Islet precursor cell (in vitro differentiated cells): ENCODE data around the gene PCNP.
"Not testable (repeated sequence)": the region's sequence is repeated elsewhere in the genome, so short reads cannot be mapped to it uniquely, and the experiment has no call there.

Source experiments
- DNase-seq: peaks from one replicate; pipeline ENCODE4 v3.0.0-alpha.2; 2018

Gene PCNP

GRCh38 chr3:101573449-101574387, at the start of gene PCNP:
Gene PCNP (plus strand): TSS chr3:101574180. CDS start chr3:101574216, 36 bp downstream.
- peak; percentile 99 for DNase-seq

GRCh38 chr3:101527441-101527840, 46.5 kb upstream of the PCNP start:
- no peak for DNase-seq

- no peak for DNase-seq
These were observed 46.1 kb upstream of the PCNP start for GRCh38 chr3:101527906-101528305.

- DNase-seq: peak; percentile 55
These were observed 43.9 kb upstream of the PCNP start for GRCh38 chr3:101529816-101530685.

GRCh38 chr3:101530686-101531047, 43.3 kb upstream of the PCNP start:
- no peak for DNase-seq

- no peak for DNase-seq
These were observed 42.4 kb upstream of the PCNP start for GRCh38 chr3:101531473-101532086.

GRCh38 chr3:101532783-101533602, 41.0 kb upstream of the PCNP start:
- no peak for DNase-seq

- no peak for DNase-seq
These were observed 40.4 kb upstream of the PCNP start for GRCh38 chr3:101533603-101533968.

- no peak for DNase-seq
These were observed 38.8 kb upstream of the PCNP start for GRCh38 chr3:101535221-101535620.

GRCh38 chr3:101536266-101536665, 37.7 kb upstream of the PCNP start:
- DNase-seq: no peak

GRCh38 chr3:101536955-101537354, 37.0 kb upstream of the PCNP start:
- not testable (repeated sequence) for DNase-seq

GRCh38 chr3:101542957-101543356, 31.0 kb upstream of the PCNP start:
- DNase-seq: no peak

GRCh38 chr3:101544161-101544850, 29.7 kb upstream of the PCNP start:
- no peak for DNase-seq

- no peak for DNase-seq
These were observed 25.4 kb upstream of the PCNP start for GRCh38 chr3:101548527-101549105.

GRCh38 chr3:101549473-101549872, 24.5 kb upstream of the PCNP start:
- no peak for DNase-seq

GRCh38 chr3:101551359-101552081, 22.5 kb upstream of the PCNP start:
- DNase-seq: not testable (repeated sequence)

GRCh38 chr3:101553381-101553780, 20.6 kb upstream of the PCNP start:
- not testable (repeated sequence) for DNase-seq

- no peak for DNase-seq
These were observed 17.9 kb upstream of the PCNP start for GRCh38 chr3:101556064-101556463.

GRCh38 chr3:101561630-101562328, 12.2 kb upstream of the PCNP start, which contains the start of gene TRMT10C:
Gene TRMT10C (plus strand): TSS chr3:101561868. CDS start chr3:101564782, 2,914 bp downstream.
- DNase-seq: peak; percentile 96
